Neural cell (in vitro differentiated cells): ENCODE results near the gene ZNF548. TPM values are rescaled to one million over a fixed set of nuclear protein-coding genes. Genes with fewer than 3 reads are reported as not detected.

Experiments used
- H2AFZ ChIP-seq: fragments of 200-600, 300-800 bp; sonication (generic), shearing (Covaris generic); 2 replicates; pipeline ENCODE4 v1.6.0; 2014; ENCODE audit warnings: low read depth, mild to moderate bottlenecking, antibody characterized with exemption, low read length, moderate library complexity
- H3F3A ChIP-seq: fragments of 200-600 bp; shearing (Covaris generic); 2 replicates; pipeline ENCODE4 v1.6.1; 2016; ENCODE audit warnings: mild to moderate bottlenecking, moderate library complexity, mixed read lengths, antibody characterized with exemption, low read length; ENCODE audit not compliant: insufficient read depth, poor library complexity, severe bottlenecking
- H3K27ac ChIP-seq: fragments of 200-600, 300-800 bp; sonication (generic), shearing (Covaris generic); 2 replicates; pipeline ENCODE4 v1.5.1; 2014; ENCODE audit warnings: mild to moderate bottlenecking, low read length, moderate library complexity
- H3K27me3 ChIP-seq: fragments of 300-800, 200-600 bp; sonication (generic), shearing (Covaris generic); 2 replicates; pipeline ENCODE4 v1.6.0; 2014; ENCODE audit warnings: mild to moderate bottlenecking, low read depth, low read length, moderate library complexity; ENCODE audit not compliant: insufficient read depth
- H3K36me3 ChIP-seq: fragments of 300-800, 200-600 bp; sonication (generic), shearing (Covaris generic); 2 replicates; pipeline ENCODE4 v1.5.1; 2014; ENCODE audit warnings: mild to moderate bottlenecking, antibody characterized with exemption, low read length, moderate library complexity; ENCODE audit not compliant: insufficient read depth
- H3K4me2 ChIP-seq: fragments of 300-800, 200-600 bp; sonication (generic), shearing (Covaris generic); 2 replicates; pipeline ENCODE4 v1.6.0; 2014; ENCODE audit warnings: mild to moderate bottlenecking, low read length
- H3K4me3 ChIP-seq: fragments of 300-800, 200-600 bp; sonication (generic), shearing (Covaris generic); 2 replicates; pipeline ENCODE4 v1.5.1; 2014; ENCODE audit warnings: mild to moderate bottlenecking, low read length, moderate library complexity
- H3K79me2 ChIP-seq: fragments of 200-600 bp; shearing (Covaris generic); replicated peaks from 2 replicates; pipeline ENCODE4 v1.6.0; 2014; ENCODE audit warnings: mild to moderate bottlenecking, low read length, moderate library complexity; ENCODE audit not compliant: insufficient read depth
- H3K9ac ChIP-seq: fragments of 300-800, 200-600 bp; sonication (generic), shearing (Covaris generic); 2 replicates; pipeline ENCODE4 v1.6.1; 2016; ENCODE audit warnings: mild to moderate bottlenecking, low read length, mixed read lengths
- H3K9me2 ChIP-seq: fragments of 200-600 bp; shearing (Covaris generic); 2 replicates; pipeline ENCODE4 v1.6.1; 2016; ENCODE audit warnings: mild to moderate bottlenecking, low read length, mixed read lengths; ENCODE audit not compliant: insufficient read depth
- H3K9me3 ChIP-seq: fragments of 200-600, 300-800 bp; sonication (generic), shearing (Covaris generic); 2 replicates; pipeline ENCODE4 v1.6.1; 2016; ENCODE audit warnings: mild to moderate bottlenecking, mixed run types, low read length, moderate library complexity, mixed read lengths
- H4K20me1 ChIP-seq: fragments of 200-600 bp; shearing (Covaris generic); 2 replicates; pipeline ENCODE4 v1.6.1; 2016; ENCODE audit warnings: mild to moderate bottlenecking, mixed run types; ENCODE audit not compliant: insufficient read depth
- CTCF ChIP-seq: fragments of 450-650 bp; IDR thresholded peaks from 2 replicates; pipeline ENCODE4 v1.5.1; 2014; ENCODE audit warnings: antibody characterized with exemption, mild to moderate bottlenecking, moderate library complexity; ENCODE audit not compliant: poor library complexity, severe bottlenecking
- EP300 ChIP-seq: fragments of 450-650 bp; conservative IDR thresholded peaks from 2 replicates; pipeline ENCODE4 v1.6.1; 2014; ENCODE audit warnings: antibody characterized with exemption, mild to moderate bottlenecking, moderate library complexity; ENCODE audit not compliant: poor library complexity, severe bottlenecking
- EZH2 ChIP-seq: fragments of 200-600, 300-800 bp; shearing (Covaris generic), sonication (generic); IDR thresholded peaks from 2 replicates; pipeline ENCODE4 v1.6.1; 2014; ENCODE audit warnings: antibody characterized with exemption, low read length, borderline replicate concordance, mild to moderate bottlenecking; ENCODE audit not compliant: insufficient read depth, poor library complexity, severe bottlenecking
- MXI1 ChIP-seq: fragments of 450-650 bp; conservative IDR thresholded peaks from 2 replicates; pipeline ENCODE4 v1.6.1; 2014; ENCODE audit warnings: antibody characterized with exemption, mild to moderate bottlenecking; ENCODE audit not compliant: poor library complexity, severe bottlenecking
- POLR2AphosphoS5 ChIP-seq: IDR thresholded peaks from 2 replicates; pipeline ENCODE4 v1.6.1; 2012
- RAD21 ChIP-seq: fragments of 450-650 bp; conservative IDR thresholded peaks from 2 replicates; pipeline ENCODE4 v1.6.1; 2014; ENCODE audit warnings: antibody characterized with exemption, mild to moderate bottlenecking, moderate library complexity
- SMC3 ChIP-seq: fragments of 450-650 bp; conservative IDR thresholded peaks from 2 replicates; pipeline ENCODE4 v1.6.1; 2014; ENCODE audit warnings: antibody characterized with exemption, mild to moderate bottlenecking, moderate library complexity; ENCODE audit not compliant: poor library complexity
- TAF1 ChIP-seq: IDR thresholded peaks from 2 replicates; pipeline ENCODE4 v1.6.1; 2012; ENCODE audit warnings: low read depth
- polyA plus RNA-seq: library from polyadenylated mRNA; depleted of rRNA; stranded (reverse); fragments of >200 nt; gene quantifications from 2 replicates; pipeline ENCODE4 v1.2.3, GENCODE V29; 2014
- TF ChIP-seq, protein P1 (sequence below): IDR thresholded peaks from 2 replicates; pipeline ENCODE4 v1.6.1; 2012; ENCODE audit warnings: borderline replicate concordance

Gene ZNF548
- polyA plus RNA-seq, 1 donor from 2014 or later, result 78.7 TPM

- H3K27me3 ChIP-seq, result no peaks in the 10 kb centered on the region
- H3F3A ChIP-seq, result no peaks in the 10 kb centered on the region
- no peak overlapping the region for H2AFZ ChIP-seq
- H3K9me2 ChIP-seq, result no peaks in the 10 kb centered on the region
- peak overlapping the region; percentile 93 for H3K4me3 ChIP-seq
- peaks cover 4% of the 10 kb centered on the region for H4K20me1 ChIP-seq
- H3K9me3 ChIP-seq, result no peaks in the 10 kb centered on the region
- H3K79me2 ChIP-seq, result peaks cover 25% of the 10 kb centered on the region
- H3K9ac ChIP-seq, result peak overlapping the region; percentile 95
- no peaks in the 10 kb centered on the region for H3K36me3 ChIP-seq
- H3K4me2 ChIP-seq, result peak overlapping the region; percentile 98
- TF ChIP-seq CTCF (peak; percentile 7), TAF1 (no peak)
- H3K27ac ChIP-seq, result peak overlapping the region; percentile 81
These were observed 37.8 kb upstream of the ZNF548 start for GRCh38 chr19:57351867-57352266.

GRCh38 chr19:57355916-57356315, 33.7 kb upstream of the ZNF548 start:
- Histone ChIP-seq H3F3A (no peaks in the 10 kb centered on the region), H2AFZ (no peak overlapping the region), H3K4me3 (no peak overlapping the region), H4K20me1 (peaks cover 4% of the 10 kb centered on the region), H3K27ac (no peak overlapping the region), H3K79me2 (peaks cover 25% of the 10 kb centered on the region), H3K9me3 (no peaks in the 10 kb centered on the region), H3K4me2 (no peak overlapping the region), H3K27me3 (no peaks in the 10 kb centered on the region), H3K9ac (no peak overlapping the region), H3K9me2 (no peaks in the 10 kb centered on the region), H3K36me3 (no peaks in the 10 kb centered on the region)
- TF ChIP-seq RAD21 (no peak), SMC3 (no peak), CTCF (no peak), POLR2AphosphoS5 (no peak), MXI1 (no peak), EP300 (no peak), EZH2 (no peak), TAF1 (no peak)
- TF ChIP-seq, protein P1, sequence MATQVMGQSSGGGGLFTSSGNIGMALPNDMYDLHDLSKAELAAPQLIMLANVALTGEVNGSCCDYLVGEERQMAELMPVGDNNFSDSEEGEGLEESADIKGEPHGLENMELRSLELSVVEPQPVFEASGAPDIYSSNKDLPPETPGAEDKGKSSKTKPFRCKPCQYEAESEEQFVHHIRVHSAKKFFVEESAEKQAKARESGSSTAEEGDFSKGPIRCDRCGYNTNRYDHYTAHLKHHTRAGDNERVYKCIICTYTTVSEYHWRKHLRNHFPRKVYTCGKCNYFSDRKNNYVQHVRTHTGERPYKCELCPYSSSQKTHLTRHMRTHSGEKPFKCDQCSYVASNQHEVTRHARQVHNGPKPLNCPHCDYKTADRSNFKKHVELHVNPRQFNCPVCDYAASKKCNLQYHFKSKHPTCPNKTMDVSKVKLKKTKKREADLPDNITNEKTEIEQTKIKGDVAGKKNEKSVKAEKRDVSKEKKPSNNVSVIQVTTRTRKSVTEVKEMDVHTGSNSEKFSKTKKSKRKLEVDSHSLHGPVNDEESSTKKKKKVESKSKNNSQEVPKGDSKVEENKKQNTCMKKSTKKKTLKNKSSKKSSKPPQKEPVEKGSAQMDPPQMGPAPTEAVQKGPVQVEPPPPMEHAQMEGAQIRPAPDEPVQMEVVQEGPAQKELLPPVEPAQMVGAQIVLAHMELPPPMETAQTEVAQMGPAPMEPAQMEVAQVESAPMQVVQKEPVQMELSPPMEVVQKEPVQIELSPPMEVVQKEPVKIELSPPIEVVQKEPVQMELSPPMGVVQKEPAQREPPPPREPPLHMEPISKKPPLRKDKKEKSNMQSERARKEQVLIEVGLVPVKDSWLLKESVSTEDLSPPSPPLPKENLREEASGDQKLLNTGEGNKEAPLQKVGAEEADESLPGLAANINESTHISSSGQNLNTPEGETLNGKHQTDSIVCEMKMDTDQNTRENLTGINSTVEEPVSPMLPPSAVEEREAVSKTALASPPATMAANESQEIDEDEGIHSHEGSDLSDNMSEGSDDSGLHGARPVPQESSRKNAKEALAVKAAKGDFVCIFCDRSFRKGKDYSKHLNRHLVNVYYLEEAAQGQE, result no peak
